SKM-1 (cell line): Measurements from ENCODE around the gene NPAS3.

Experiments used
- DNase-seq: peaks from one replicate; lab custom pipeline; 2025; ENCODE audit not compliant: unreplicated experiment; lab: John Stamatoyannopoulos, UW

The NPAS3 gene

GRCh38 chr14:33733721-33734120 is 795.0 kb downstream of the NPAS3 start:
- no peak for DNase-seq

- no peak for DNase-seq
Observed at GRCh38 chr14:33734387-33734786, 795.7 kb downstream of the NPAS3 start.

- DNase-seq = no peak
Observed at GRCh38 chr14:33736299-33736825, 797.7 kb downstream of the NPAS3 start.

GRCh38 chr14:33736979-33737378 is 798.3 kb downstream of the NPAS3 start:
- no peak for DNase-seq

- DNase-seq = no peak
Observed at GRCh38 chr14:33737446-33737845, 798.8 kb downstream of the NPAS3 start.

- DNase-seq = no peak
Observed at GRCh38 chr14:33738029-33738428, 799.4 kb downstream of the NPAS3 start.

GRCh38 chr14:33738491-33738890 is 799.8 kb downstream of the NPAS3 start:
- no peak for DNase-seq

GRCh38 chr14:33740531-33740930 is 801.9 kb downstream of the NPAS3 start:
- DNase-seq = no peak

GRCh38 chr14:33742166-33742565 is 803.5 kb downstream of the NPAS3 start:
- no peak for DNase-seq

GRCh38 chr14:33745163-33745562 is 806.5 kb downstream of the NPAS3 start:
- DNase-seq = no peak

GRCh38 chr14:33747749-33748148 is 809.1 kb downstream of the NPAS3 start:
- no peak for DNase-seq

- no peak for DNase-seq
Observed at GRCh38 chr14:33754261-33754660, 815.6 kb downstream of the NPAS3 start.

GRCh38 chr14:33755358-33755757 is 816.7 kb downstream of the NPAS3 start:
- DNase-seq = no peak

GRCh38 chr14:33756833-33757232 is 818.2 kb downstream of the NPAS3 start:
- DNase-seq = no peak

- no peak for DNase-seq
Observed at GRCh38 chr14:33758547-33758946, 819.9 kb downstream of the NPAS3 start.

GRCh38 chr14:33762161-33762851 is 823.6 kb downstream of the NPAS3 start:
- DNase-seq = no peak

- DNase-seq = no peak
Observed at GRCh38 chr14:33764876-33765650, 826.4 kb downstream of the NPAS3 start.

- no peak for DNase-seq
Observed at GRCh38 chr14:33767586-33768457, 829.1 kb downstream of the NPAS3 start.

GRCh38 chr14:33768458-33768830 is 829.8 kb downstream of the NPAS3 start:
- DNase-seq = no peak

GRCh38 chr14:33773205-33774030 is 834.7 kb downstream of the NPAS3 start:
- no peak for DNase-seq

- no peak for DNase-seq
Observed at GRCh38 chr14:33774161-33774560, 835.5 kb downstream of the NPAS3 start.
